Measurements from ENCODE around the gene DSCAM. TPM values are rescaled to one million over a fixed set of nuclear protein-coding genes. Genes with fewer than 3 reads are reported as not detected.

The DSCAM gene
- total and polyA plus RNA-seq, 10 of the 15 experiments (the other 5 are each of a cell fraction or from before 2014, with no cell fraction given): not detected

DNA sequence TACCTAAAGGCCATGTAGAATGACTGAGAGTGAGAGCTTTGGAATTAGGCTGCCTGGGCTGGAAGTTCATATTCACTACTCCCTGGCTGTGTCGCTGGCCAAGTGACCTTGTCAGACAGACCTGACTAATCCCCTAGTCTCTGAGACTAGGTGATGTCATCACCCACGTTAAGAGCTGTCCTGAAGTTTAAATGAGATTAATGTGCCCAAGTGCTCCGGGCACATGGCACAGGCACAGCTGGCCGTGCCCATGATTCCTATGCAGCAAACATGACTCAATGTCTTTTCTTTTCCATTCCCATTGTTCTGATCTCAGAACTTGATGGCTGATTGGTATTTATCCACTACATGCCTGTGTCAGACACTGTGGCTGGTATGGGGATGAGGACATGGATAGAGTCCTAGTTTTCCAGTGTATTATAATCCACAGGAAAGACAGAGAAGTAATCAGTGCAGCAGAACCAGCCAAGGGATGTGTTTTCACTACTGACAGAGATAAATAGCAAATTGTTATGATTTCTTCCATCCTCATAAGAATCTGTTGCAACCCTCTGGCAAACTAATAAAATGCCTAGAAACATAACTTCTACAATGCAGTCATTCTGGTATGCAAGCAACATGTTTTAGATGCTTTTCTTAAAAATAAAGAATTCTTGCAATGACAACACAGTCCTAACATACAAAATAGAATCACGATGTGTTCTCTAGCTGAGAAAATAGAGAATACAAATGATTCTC is 798.8 kb downstream of the DSCAM start:
- no TSS peak for BruUV-seq (replicated peaks)
- FAIRE-seq (no peak), DNase-seq (ENCODE audit: low read depth, low spot score) (no peak), ATAC-seq (no peak)
- H3K79me2 ChIP-seq (ENCODE audit: control insufficient read depth, insufficient read depth, low read length): no peaks in the 10 kb centered on the region
- no peaks in the 10 kb centered on the region for H3K36me3 ChIP-seq (ENCODE audit: control insufficient read depth in 2 of 2, insufficient read depth in 2 of 2, low read length in 1 of 2)
- H3K4me2 ChIP-seq (ENCODE audit: control insufficient read depth, insufficient read depth): no peak overlapping the region
- in situ Hi-C loops (cut with MboI) (no loop called here), intact Hi-C loops (cut with micrococcal nuclease; ENCODE audit: unreplicated experiment) (no loop called here)
- TF ChIP-seq SIN3A (IDR thresholded peaks at IDR 0.05; ENCODE audit: low read depth, low read length): no peak
- TF ChIP-seq TAF1 (IDR thresholded peaks at IDR 0.05; ENCODE audit: borderline replicate concordance, low read depth, low read length): no peak
- no peak for TF ChIP-seq ASH2L (IDR thresholded peaks at IDR 0.05; ENCODE audit: borderline replicate concordance, low read depth)
- no peak for TF ChIP-seq RUNX3 (IDR thresholded peaks at IDR 0.05; ENCODE audit: low read length)
- no peak for TF ChIP-seq ZNF24 (IDR thresholded peaks at IDR 0.05)
- no peak for TF ChIP-seq SUZ12 (IDR thresholded peaks at IDR 0.05; ENCODE audit: unreplicated experiment)
- TF ChIP-seq POLR2A (IDR thresholded peaks at IDR 0.05; ENCODE audit: low read depth, low read length): no peak
- TF ChIP-seq, protein P1, sequence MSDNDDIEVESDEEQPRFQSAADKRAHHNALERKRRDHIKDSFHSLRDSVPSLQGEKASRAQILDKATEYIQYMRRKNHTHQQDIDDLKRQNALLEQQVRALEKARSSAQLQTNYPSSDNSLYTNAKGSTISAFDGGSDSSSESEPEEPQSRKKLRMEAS (IDR thresholded peaks at IDR 0.05; ENCODE audit: low read depth, low read length): no peak
- TF ChIP-seq RELA (IDR thresholded peaks at IDR 0.05; ENCODE audit: borderline replicate concordance, partially characterized antibody): no peak
- TF ChIP-seq TCF3 (IDR thresholded peaks at IDR 0.05; ENCODE audit: borderline replicate concordance, insufficient read depth, low read depth, low read length): no peak
- TF ChIP-seq POLR2AphosphoS2 (IDR thresholded peaks at IDR 0.05; ENCODE audit: low read depth, low read length): no peak
- TF ChIP-seq SIX5 (IDR thresholded peaks at IDR 0.05; ENCODE audit: low read depth, low read length, severe bottlenecking): no peak
- TF ChIP-seq, protein P2, sequence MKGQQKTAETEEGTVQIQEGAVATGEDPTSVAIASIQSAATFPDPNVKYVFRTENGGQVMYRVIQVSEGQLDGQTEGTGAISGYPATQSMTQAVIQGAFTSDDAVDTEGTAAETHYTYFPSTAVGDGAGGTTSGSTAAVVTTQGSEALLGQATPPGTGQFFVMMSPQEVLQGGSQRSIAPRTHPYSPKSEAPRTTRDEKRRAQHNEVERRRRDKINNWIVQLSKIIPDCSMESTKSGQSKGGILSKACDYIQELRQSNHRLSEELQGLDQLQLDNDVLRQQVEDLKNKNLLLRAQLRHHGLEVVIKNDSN (IDR thresholded peaks at IDR 0.05; ENCODE audit: borderline replicate concordance, extremely low read length, insufficient read depth, low read depth, low read length): no peak
- TF ChIP-seq, protein P3, sequence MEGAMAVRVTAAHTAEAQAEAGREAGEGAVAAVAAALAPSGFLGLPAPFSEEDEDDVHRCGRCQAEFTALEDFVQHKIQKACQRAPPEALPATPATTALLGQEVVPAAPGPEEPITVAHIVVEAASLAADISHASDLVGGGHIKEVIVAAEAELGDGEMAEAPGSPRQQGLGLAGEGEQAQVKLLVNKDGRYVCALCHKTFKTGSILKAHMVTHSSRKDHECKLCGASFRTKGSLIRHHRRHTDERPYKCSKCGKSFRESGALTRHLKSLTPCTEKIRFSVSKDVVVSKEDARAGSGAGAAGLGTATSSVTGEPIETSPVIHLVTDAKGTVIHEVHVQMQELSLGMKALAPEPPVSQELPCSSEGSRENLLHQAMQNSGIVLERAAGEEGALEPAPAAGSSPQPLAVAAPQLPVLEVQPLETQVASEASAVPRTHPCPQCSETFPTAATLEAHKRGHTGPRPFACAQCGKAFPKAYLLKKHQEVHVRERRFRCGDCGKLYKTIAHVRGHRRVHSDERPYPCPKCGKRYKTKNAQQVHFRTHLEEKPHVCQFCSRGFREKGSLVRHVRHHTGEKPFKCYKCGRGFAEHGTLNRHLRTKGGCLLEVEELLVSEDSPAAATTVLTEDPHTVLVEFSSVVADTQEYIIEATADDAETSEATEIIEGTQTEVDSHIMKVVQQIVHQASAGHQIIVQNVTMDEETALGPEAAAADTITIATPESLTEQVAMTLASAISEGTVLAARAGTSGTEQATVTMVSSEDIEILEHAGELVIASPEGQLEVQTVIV (IDR thresholded peaks at IDR 0.05; ENCODE audit: borderline replicate concordance, partially characterized antibody): no peak
- TF ChIP-seq TCF12 (IDR thresholded peaks at IDR 0.05; ENCODE audit: low read depth, low read length): no peak
- no peaks in the 10 kb centered on the region for H3K27me3 ChIP-seq (replicated peaks in 1 of 2; ENCODE audit: control insufficient read depth in 2 of 2, insufficient read depth in 2 of 2, low read length in 1 of 2)
- ChIA-PET POLR2A (no interaction called here), RAD21 (ENCODE audit: unreplicated experiment) (no interaction called here), CTCF (no interaction called here), SMC1A (ENCODE audit: uncharacterized antibody, unreplicated experiment) (no interaction called here)
- no peak overlapping the region for H2AFZ ChIP-seq (ENCODE audit: control insufficient read depth, low read depth, low read length)
- 6% methylated on average over 5 of the region's 5 CpGs for WGBS (ENCODE audit: insufficient coverage, insufficient replicate concordance, low lambda C conversion rate, missing lambda C conversion rate)
- H4K20me1 ChIP-seq (ENCODE audit: control insufficient read depth, insufficient read depth): no peaks in the 10 kb centered on the region
- H3K27ac ChIP-seq (ENCODE audit: control insufficient read depth, insufficient read depth): no peak overlapping the region
- H3K4me3 ChIP-seq: no peak overlapping the region
- H3K4me1 ChIP-seq (ENCODE audit: control insufficient read depth, insufficient read depth, low read length): no peaks in the 10 kb centered on the region
- no peaks in the 10 kb centered on the region; the same call in 2 of the 3 replicates for H3K9me3 ChIP-seq (replicated peaks; ENCODE audit: control insufficient read depth, insufficient read depth, low read length)
- H3K9ac ChIP-seq (ENCODE audit: control insufficient read depth, insufficient read depth, low read length): no peak overlapping the region

Measured in GM12878 (cell line).